Measurements from ENCODE around the gene RNF183.

Gene RNF183, protein sequence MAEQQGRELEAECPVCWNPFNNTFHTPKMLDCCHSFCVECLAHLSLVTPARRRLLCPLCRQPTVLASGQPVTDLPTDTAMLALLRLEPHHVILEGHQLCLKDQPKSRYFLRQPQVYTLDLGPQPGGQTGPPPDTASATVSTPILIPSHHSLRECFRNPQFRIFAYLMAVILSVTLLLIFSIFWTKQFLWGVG

DNA sequence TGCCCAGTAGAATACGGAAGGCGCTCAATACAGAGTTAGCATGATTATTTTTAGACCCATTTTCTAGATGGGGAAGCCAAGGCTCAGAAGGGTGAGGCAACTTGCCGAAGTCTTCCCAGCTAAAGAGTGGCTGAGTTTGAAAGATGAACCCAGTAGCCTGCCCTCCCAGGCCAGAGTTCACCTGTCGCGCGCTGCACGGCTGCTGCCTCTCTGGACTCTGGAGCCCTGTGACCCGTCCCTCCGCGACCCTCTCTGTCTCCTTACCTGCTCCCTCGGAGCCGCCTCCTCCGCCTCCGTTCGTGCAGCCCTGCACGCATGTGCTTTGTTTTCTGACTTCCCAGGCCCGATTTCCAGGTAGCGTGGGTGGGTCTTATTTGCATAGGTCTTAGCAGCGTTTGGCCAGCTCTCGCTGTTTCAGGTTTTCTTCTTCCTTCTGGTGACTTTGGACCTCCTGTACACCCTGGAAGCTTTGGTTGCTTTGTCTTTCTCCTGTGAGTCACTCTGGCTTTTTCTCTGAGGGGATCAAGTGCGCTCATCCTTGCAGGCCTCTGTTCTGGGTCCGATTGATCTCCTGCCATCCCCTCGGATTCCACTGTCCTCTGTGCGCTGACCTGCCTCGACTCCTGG is at the start of gene RNF183:
TSS of gene RNF183 (minus strand) at position 585 of the 627 bp plus-strand sequence. CDS start 5,192 bp downstream, outside the sequence.
- DNase-seq (ENCODE audit: low read depth in 2 of 2, low spot score in 1 of 2), result no peak

DNA sequence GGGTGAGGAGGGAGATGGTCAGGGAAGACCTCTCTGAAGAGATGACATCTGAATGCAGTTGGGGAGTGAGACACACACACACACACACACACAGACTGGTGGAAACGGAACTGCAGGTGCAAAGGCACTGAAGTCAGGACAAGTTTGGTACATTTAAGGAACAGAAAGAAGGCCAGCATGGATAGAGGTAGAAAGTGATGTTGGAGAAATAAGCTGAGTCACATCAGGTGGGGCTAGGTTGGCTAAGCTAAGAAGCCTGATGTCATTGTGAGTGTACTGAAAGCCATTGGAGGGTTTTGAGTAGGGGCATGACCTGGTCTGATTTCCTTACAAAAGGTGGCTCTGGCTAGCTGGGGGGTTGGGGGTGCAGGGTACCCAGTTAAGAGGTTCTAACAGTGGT is 49.2 kb upstream of the RNF183 start:
- no peak for DNase-seq (ENCODE audit: low read depth in 2 of 2, low spot score in 1 of 2)

DNA sequence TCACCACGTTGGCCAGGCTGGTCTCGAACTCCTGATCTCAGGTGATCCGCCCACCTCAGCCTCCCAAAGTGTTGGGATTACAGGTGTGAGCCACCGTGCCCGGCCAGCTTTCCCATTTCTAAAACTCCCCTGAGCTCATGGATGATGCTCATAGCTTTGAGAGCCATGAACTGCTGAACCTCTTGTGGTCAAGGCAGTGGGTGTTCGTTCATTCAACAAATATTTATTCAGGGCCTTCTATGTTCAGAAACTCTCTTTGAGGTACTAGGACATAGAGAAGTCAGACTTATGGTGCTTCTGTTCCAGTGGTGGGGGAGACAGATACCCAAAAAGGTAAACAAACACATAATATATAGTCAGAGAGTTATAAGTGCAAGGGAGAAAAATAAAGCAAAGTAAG is 48.8 kb upstream of the RNF183 start:
- no peak for DNase-seq (ENCODE audit: low read depth in 2 of 2, low spot score in 1 of 2)

- DNase-seq (ENCODE audit: low read depth in 2 of 2, low spot score in 1 of 2), result no peak
Observed at GRCh38 chr9:113350937-113351336, 47.8 kb upstream of the RNF183 start.

DNA sequence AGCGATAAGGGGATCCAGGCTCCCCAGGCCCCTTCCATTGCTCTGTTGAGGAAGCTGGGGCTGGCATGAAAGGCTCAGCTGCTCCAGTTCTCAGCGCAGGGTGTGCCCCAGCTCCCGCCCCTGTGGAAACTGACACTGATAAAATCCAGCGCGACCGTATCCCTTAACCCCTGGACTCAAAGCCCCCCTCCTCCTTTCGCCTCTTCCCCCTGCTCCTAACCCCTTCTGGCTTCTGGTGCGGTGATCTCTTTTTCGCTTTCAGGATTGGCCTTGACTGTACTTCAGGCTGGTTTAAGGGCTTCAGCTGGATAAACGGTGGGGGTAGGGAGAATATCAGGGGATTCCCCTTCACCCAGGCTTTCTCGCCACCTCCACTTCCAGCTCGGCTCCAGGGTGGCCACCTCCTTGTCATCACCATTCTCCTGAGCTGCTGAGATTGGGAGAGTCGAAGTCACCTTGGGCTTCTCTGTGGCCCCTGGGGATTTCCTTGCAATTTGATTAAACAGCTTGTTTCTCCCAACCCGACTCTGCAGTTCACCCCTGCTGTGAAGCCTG is 47.0 kb upstream of the RNF183 start:
- no peak for DNase-seq (ENCODE audit: low read depth in 2 of 2, low spot score in 1 of 2)

GRCh38 chr9:113349445-113350094 is 46.4 kb upstream of the RNF183 start, which contains the start of gene BSPRY:
Gene BSPRY (plus strand): TSS chr9:113349541. CDS start chr9:113349580, 39 bp downstream.
- no peak for DNase-seq (ENCODE audit: low read depth in 2 of 2, low spot score in 1 of 2)

GRCh38 chr9:113349066-113349444 is 45.9 kb upstream of the RNF183 start:
- no peak for DNase-seq (ENCODE audit: low read depth in 2 of 2, low spot score in 1 of 2)

- no peak for DNase-seq (ENCODE audit: low read depth in 2 of 2, low spot score in 1 of 2)
Observed at GRCh38 chr9:113348437-113348836, 45.3 kb upstream of the RNF183 start.

GRCh38 chr9:113345671-113346070 is 42.5 kb upstream of the RNF183 start:
- DNase-seq (ENCODE audit: low read depth in 2 of 2, low spot score in 1 of 2), result no peak

DNA sequence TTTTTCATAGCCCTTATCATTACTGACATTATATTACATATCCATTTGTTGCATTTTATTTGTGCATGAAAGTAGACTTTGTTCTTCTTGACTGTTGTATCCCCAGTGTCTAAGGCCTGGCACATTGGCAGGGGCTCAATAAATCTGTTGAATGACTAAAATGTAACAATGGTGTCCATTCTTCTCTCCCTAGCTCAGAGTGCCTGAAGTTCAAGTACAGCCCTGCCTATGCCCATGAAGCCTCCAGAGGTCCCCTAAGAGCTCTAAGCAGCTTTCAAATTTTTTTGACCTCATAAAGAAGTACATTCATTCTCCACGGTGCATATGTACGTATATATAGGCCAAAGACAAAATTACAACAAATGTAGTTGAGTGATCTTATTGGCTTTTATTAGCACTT is 42.0 kb upstream of the RNF183 start:
- DNase-seq (ENCODE audit: low read depth in 2 of 2, low spot score in 1 of 2), result no peak

DNA sequence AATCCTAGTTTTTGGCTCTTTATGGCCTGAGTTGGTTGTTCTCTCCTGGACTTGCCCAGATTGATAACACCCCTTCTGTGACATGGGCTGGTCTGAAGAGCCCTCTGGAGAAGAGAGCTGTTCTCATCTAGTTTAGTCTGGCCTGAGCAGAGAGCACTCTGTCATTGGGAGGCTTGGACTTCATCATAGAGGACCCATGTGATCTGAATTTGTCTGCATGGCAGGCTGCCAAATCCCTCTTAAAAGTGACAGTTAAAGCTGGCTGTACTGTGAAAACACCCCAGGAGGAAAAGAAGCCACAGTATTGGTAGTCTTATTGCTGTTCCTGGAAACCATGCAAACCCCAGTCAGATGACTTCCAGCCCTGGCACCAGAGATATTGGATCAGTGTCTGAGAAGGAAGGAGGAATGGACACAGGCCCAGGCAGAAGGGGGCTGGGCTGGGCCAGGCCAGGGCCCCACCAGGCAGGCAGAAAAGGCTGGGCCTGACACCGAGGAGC is 40.6 kb upstream of the RNF183 start:
- no peak for DNase-seq (ENCODE audit: low read depth in 2 of 2, low spot score in 1 of 2)

DNA sequence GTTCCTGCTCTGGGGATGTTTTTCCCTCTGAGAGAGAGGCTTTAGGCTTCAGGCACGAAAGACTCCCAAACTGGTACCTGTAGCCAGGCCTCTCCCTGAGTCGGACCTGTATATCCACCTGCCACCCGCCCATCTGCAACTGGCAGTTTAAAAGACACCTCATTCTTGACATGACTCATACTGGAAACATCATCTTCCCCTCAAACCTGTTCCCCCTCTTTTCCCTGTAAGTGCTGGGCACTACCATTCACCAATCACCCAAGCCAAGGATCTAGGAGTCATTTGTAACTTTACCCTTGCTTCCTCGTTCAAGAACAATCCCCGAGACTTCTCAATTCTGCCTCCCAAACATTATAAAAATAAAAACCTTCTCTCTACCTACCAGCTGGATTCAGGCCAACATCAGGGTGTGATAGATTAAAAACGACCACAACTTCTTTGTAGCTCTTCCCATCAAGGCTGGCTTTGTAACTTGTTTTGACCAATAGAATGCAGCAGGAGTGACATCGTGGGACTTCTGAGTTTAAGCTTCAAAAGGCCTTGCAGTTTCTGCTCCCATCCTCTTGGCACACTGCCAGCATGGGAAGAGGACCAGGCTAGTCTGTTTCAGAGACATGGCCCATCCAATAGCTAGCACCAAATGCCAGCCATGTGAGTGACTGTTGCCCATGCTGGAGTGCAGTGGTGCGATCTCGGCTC is 38.7 kb upstream of the RNF183 start:
- DNase-seq (ENCODE audit: low read depth in 2 of 2, low spot score in 1 of 2), result no peak

DNA sequence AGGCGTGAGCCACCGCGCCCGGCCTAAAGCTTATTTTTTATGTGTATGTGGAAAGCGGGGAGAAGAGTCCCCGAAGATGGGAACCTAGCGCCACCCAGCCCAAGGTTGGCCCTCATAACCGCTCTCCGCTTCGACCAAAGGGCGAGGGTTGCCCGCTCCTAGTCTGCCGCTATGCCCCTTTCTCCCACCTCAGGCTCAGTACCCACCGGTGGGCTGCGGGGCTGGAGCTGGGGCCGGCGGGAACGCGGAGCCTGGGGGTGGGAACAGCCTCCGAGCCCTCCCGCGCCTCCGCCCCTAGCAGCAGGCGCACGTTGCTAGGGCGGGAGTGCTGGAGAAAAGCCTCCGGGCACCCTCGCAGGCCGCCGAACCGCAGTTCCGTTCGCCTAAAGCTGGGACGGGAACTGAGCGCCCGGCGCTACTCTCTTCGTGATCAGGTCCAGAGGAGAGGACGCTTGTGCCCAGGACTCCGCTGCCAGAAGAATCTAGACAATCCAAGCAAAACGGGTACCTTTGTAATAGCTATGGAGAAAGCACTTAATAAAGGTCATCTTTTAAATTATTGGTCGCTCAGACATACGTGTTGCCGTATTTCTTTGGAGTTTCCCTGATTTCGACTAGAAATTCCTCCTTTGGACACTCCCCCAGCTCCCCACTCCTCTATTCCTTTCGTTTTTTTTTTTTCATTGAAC is 37.0 kb upstream of the RNF183 start, which contains the start of gene WDR31:
TSS of gene WDR31 (minus strand) at position 265 of the 689 bp plus-strand sequence. CDS start 8,253 bp downstream, outside the sequence.
- DNase-seq (ENCODE audit: low read depth in 2 of 2, low spot score in 1 of 2), result peak; percentile 44 to 59

- no peak for DNase-seq (ENCODE audit: low read depth in 2 of 2, low spot score in 1 of 2)
Observed at GRCh38 chr9:113337714-113338113, 34.5 kb upstream of the RNF183 start.

DNA sequence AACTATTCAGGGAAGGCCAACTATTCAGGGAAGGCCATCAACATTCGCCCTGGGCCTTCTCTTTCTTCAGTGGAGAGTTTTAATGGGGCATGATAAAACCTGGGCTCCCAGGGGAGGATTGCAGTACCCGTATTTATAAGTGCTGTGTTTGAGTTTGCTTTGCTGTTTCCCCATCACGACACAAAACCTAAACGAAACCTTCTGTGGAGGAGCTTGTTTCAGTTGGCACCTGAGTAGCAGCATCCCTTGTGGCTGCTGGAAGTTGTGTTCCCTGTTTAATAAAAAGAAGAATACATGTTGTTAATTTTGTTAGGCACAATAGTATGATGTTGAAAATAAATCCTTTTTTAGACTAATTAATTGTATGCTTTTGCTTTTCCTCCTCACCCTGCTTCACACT is 28.6 kb upstream of the RNF183 start:
- DNase-seq (ENCODE audit: low read depth in 2 of 2, low spot score in 1 of 2), result no peak

- DNase-seq (ENCODE audit: low read depth in 2 of 2, low spot score in 1 of 2), result no peak
Observed at GRCh38 chr9:113328045-113328782, 25.0 kb upstream of the RNF183 start.

DNA sequence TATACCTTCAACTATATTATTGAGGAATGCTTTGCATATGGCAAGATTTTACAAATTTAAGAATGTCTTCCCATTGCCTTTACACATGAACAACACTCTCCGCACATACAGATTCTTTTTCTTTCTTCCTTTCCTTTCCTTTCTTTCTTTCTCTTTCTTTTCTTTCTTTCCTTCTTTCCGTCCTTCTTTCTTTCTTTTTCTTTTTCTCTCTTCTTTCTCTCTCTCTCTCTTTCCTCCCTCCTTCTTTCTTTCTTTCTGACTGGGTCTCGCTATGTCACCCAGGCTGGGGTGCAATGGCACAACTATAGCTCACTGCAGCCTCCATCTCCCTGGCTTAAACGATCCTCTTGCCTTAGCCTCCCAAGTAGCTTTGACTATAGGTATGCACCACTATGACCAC is 23.1 kb upstream of the RNF183 start:
- DNase-seq (ENCODE audit: low read depth in 2 of 2, low spot score in 1 of 2), result no peak

DNA sequence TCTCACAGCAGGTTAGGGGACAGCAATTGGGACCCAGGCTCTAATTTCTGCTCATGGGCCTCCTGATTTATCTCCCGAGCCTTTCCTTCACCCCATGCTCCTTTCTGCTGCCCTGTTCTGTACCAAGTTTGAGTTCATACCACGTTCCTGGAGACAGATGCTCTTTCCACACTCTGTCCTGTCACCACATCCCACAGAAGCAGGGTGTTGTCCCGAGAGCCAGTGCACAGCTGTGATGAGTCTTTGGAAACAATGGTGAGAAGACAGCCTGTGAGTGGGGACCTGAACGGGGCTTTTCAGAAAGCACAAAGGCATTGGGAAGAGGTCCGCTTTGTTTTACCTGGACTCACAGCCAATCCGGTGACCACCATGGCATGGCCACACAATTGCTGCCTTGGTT is 19.5 kb upstream of the RNF183 start:
- DNase-seq (ENCODE audit: low read depth in 2 of 2, low spot score in 1 of 2), result no peak

DNA sequence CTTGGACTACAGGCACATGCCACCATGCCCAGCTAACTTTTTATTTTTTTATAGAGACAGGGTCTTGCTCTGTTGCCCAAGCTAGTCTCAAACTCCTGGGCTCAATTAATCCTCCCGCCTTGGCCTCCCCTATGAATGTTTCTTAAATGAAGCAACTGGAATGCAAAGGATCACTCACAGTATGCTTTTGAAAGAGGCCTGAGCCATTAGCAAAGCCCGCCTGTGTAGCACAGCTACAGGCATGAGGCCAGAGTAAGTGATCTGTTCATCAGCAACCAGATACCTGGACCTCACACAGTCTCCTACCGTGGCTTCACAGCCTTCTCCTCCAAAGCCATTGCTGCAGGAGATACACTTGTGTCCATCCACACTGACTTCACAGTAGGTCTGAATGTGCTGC is 16.9 kb upstream of the RNF183 start:
- no peak for DNase-seq (ENCODE audit: low read depth in 2 of 2, low spot score in 1 of 2)

GRCh38 chr9:113319054-113319453 is 15.9 kb upstream of the RNF183 start:
- no peak for DNase-seq (ENCODE audit: low read depth in 2 of 2, low spot score in 1 of 2)
